ENCODE results near the gene PODN. TPM values are rescaled to one million over a fixed set of nuclear protein-coding genes. Genes with fewer than 3 reads are reported as not detected.

PODN gene
- total RNA-seq, 1 experiment from 2014 or later, result 0.10 TPM

DNA sequence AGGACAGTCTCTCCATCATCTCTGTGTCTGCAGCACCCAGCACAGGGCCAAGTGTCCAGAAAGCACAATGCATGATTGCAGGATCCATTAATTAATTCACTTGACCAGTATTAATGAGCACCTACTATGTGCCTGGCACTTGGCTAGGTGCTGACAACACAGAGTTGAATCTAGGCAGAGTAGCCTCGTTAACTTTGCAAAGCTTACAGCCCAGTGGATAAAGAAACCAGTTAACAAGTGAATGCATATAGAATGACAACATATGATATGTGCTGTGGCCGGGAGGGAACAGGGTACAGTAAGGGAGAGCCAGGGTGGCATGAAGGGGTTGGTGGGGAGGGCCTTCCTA is 69.6 kb downstream of the PODN start:
- DNase-seq (ENCODE audit: low spot score), result no peak

- no peak for DNase-seq (ENCODE audit: low spot score)
Observed at GRCh38 chr1:53132176-53132575, 70.2 kb downstream of the PODN start.

DNA sequence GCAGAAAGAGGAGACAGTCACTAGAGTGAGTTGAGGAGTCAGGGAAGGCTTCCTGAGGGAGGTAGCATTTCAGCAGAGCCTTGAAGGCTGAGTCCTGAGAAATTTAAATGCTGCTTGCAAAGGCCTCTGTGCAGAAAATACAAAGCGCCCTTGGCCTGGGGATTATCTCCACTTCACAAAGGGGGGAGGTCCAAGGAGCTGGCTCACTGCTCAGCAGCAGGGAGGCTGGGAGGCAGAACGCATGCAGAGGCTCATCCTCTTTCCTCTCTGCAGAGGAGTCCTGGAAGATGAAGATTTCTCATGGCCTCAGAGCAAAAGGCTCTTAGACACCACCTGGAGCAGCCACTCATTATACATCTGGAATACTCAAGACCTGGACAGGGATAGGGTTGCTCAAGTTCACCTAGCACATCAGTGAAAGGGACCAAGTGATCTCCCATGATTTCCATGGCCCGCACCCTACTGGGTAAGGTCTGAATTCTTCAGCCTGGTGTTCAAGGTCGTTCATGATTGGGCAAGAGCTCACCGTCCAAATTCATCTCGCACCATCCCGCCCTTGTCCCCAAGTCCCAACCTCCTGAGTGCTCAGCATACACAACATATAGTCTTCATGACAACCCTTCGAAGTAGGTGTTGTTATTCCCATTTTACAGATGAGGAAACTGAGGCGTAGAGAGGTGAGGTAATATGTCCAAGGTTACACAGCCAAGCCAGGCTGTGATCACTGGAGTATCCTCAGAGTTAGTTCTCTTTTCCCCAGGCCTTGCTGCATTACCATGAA is 71.4 kb downstream of the PODN start:
- no peak for DNase-seq (ENCODE audit: low spot score)

GRCh38 chr1:53134042-53134485 is 72.1 kb downstream of the PODN start:
- DNase-seq (ENCODE audit: low spot score), result no peak

Other genes with a start within 250 kb of the PODN start
- gene ZYG11A, start 219.5 kb upstream of the PODN start, total RNA-seq (2014; rRNA removed; shearing (Covaris generic)), result 3.1 and 4.5 TPM in 2 replicates
- gene ECHDC2, start 140.5 kb upstream of the PODN start, total RNA-seq (2014; rRNA removed; shearing (Covaris generic)), result 7.3 and 13.3 TPM in 2 replicates
- 213 and 252 TPM in 2 replicates for gene SCP2, start 134.9 kb upstream of the PODN start, total RNA-seq (2014; rRNA removed; shearing (Covaris generic))
- gene SLC1A7, start 80.4 kb downstream of the PODN start, total RNA-seq (2014; rRNA removed; shearing (Covaris generic)), result 0.60 and 2.4 TPM in 2 replicates
- 23.3 and 30.6 TPM in 2 replicates for gene CPT2, start 134.6 kb downstream of the PODN start, total RNA-seq (2014; rRNA removed; shearing (Covaris generic))
- gene CZIB, start 158.4 kb downstream of the PODN start, total RNA-seq (2014; rRNA removed; shearing (Covaris generic)), result 86.8 and 87.1 TPM in 2 replicates
- 51.0 and 80.6 TPM in 2 replicates for gene MAGOH, start 176.3 kb downstream of the PODN start, total RNA-seq (2014; rRNA removed; shearing (Covaris generic))